K562 (cell line): Measurements from ENCODE around the gene RTP3. TPM values are rescaled to one million over a fixed set of nuclear protein-coding genes. Genes with fewer than 3 reads are reported as not detected.

ENCODE experiments used
- ATAC-seq: fragments of 200-7000 bp; cut with Tn5 transposase; 3 replicates; pipeline ENCODE4 v1.9.1; 2020; ENCODE audit warnings: moderate library complexity
- BruUV-seq: library from RNA; stranded (reverse); fragments of 400-500 nt; replicated peaks from 2 replicates; lab custom pipeline; 2021; lab: Mats Ljungman, UMichigan
- CTCF ChIA-PET: fragments of 300-600 bp; formaldehyde crosslinking; extraction: SDS; loops from one replicate; lab custom pipeline; 2021; ENCODE audit warnings: low intra/inter-chr PET ratio; lab: Yijun Ruan, JAX
- POLR2A ChIA-PET: fragments of 300-600, 350-650 bp; sonication (Branson Sonifier 250); formaldehyde crosslinking; extraction: SDS; loops from one replicate; lab custom pipeline; 2021; ENCODE audit warnings: antibody characterized with exemption, inconsistent platforms; lab: Yijun Ruan, JAX
- DNase-seq, 4 experiments: peaks; one replicate each; pipeline versions ENCODE4 v3.0.0 to v3.0.0-alpha.2; 2011 to 2018; ENCODE audit warnings: low spot score in 3 of 4, mixed read lengths in 3 of 4; ENCODE audit errors: extremely low read depth in 1 of 4
- FAIRE-seq: peaks from 2 replicates; lab custom pipeline; 2011; peaks lifted over from hg19 to GRCh38; lab: Jason Lieb, UNC
- H2AFZ ChIP-seq: 2 replicates; pipeline ENCODE4 v1.6.0; 2011; ENCODE audit warnings: low read depth, low read length, control low read depth, inconsistent platforms
- H3K27ac ChIP-seq: fragments of 200-600 bp; 3 replicates; pipeline ENCODE4 v1.8.0; 2011; ENCODE audit warnings: low read depth, mild to moderate bottlenecking, control low read depth, inconsistent platforms, low read length, moderate library complexity, mixed read lengths; ENCODE audit errors: extremely low read depth
- H3K27me3 ChIP-seq, 2 experiments: fragments of 300-600 bp in 1 of 2; 2 replicates in 1 of 2; 3 replicates in 1 of 2; pipeline versions ENCODE4 v1.6.0 to v1.8.0; 2011; ENCODE audit warnings: inconsistent platforms in 2 of 2, low read length in 2 of 2, mild to moderate bottlenecking in 1 of 2, mixed read lengths in 1 of 2, moderate library complexity in 1 of 2; ENCODE audit not compliant: control insufficient read depth in 2 of 2, insufficient read depth in 2 of 2
- H3K36me3 ChIP-seq: fragments of 300-600 bp; 3 replicates; pipeline ENCODE4 v1.8.0; 2011; ENCODE audit warnings: mild to moderate bottlenecking, low read length, inconsistent platforms; ENCODE audit not compliant: control insufficient read depth, insufficient read depth
- H3K4me1 ChIP-seq, 2 experiments: fragments of 200-600 bp in 1 of 2; replicated peaks in 1 of 2; 2 replicates in 1 of 2; 3 replicates in 1 of 2; pipeline versions ENCODE4 v1.5.1 to v1.8.0; 2011; ENCODE audit warnings: inconsistent platforms in 2 of 2, low read length in 2 of 2, mild to moderate bottlenecking in 1 of 2, mixed read lengths in 1 of 2, moderate library complexity in 1 of 2; ENCODE audit not compliant: control insufficient read depth in 2 of 2, insufficient read depth in 2 of 2
- H3K4me2 ChIP-seq: 2 replicates; pipeline ENCODE4 v1.6.1; 2011; ENCODE audit warnings: low read length, control low read depth, inconsistent platforms, mixed read lengths; ENCODE audit not compliant: insufficient read depth
- H3K4me3 ChIP-seq: fragments of 200-600 bp; sonication (generic), shearing (Covaris generic); 2 replicates; pipeline ENCODE4 v1.5.1; 2016; ENCODE audit warnings: control low read depth, inconsistent platforms
- H3K79me2 ChIP-seq: fragments of 200-600 bp; 3 replicates; pipeline ENCODE4 v1.8.0; 2011; ENCODE audit warnings: low read length, inconsistent platforms; ENCODE audit not compliant: control insufficient read depth, insufficient read depth
- H3K9ac ChIP-seq, 2 experiments: 2 replicates each; pipeline versions ENCODE4 v1.6.0 to v1.6.1; 2011; ENCODE audit warnings: low read depth in 2 of 2, low read length in 2 of 2, control low read depth in 1 of 2, inconsistent platforms in 1 of 2, mild to moderate bottlenecking in 1 of 2, mixed read lengths in 1 of 2; ENCODE audit not compliant: insufficient read depth in 1 of 2
- H3K9me1 ChIP-seq: one replicate; pipeline ENCODE4 v1.6.0; 2011; ENCODE audit warnings: inconsistent platforms, mild to moderate bottlenecking, low read length, moderate library complexity; ENCODE audit not compliant: control insufficient read depth, insufficient read depth
- H3K9me3 ChIP-seq: replicated peaks from 2 replicates; pipeline ENCODE4 v1.5.1; 2011; ENCODE audit warnings: low read depth, low read length, inconsistent platforms; ENCODE audit not compliant: control insufficient read depth, insufficient read depth
- H4K20me1 ChIP-seq: replicated peaks from 2 replicates; pipeline ENCODE4 v1.6.1; 2011; ENCODE audit warnings: low read length, inconsistent platforms, mixed read lengths; ENCODE audit not compliant: control insufficient read depth, insufficient read depth
- STAG1 ChIP-seq: sonication (generic); formaldehyde crosslinking; IDR thresholded peaks from 2 replicates; pipeline ENCODE4 v1.5.0; 2020; ENCODE audit warnings: missing genetic modification reagents, borderline replicate concordance
- ZNF274 ChIP-seq: IDR thresholded peaks from 2 replicates; pipeline ENCODE4 v1.6.1; 2011; ENCODE audit warnings: low read depth, mild to moderate bottlenecking, low read length, moderate library complexity, borderline replicate concordance
- WGBS: fragments of 100-300 bp; shearing (Covaris generic); methylation state at CpG from one replicate; pipeline ENCODE4 v1.1.6; 2016; ENCODE audit warnings: low coverage, mixed read lengths; ENCODE audit not compliant: insufficient coverage; ENCODE audit errors: missing lambda C conversion rate; 5-methylcytosine and 5-hydroxymethylcytosine counted together
- in situ Hi-C: fragments of 300-500 bp; cut with MboI; formaldehyde crosslinking; loops from 4 replicates; pipeline ENCODE4 v1.15.0; 2018; ENCODE audit warnings: inconsistent platforms, mixed read lengths
- intact Hi-C: fragments of 100-400 bp; cut with micrococcal nuclease; formaldehyde crosslinking; loops from 2 replicates; pipeline ENCODE4 v1.14.2; 2022
- polyA plus RNA-seq, 8 experiments: library from polyadenylated mRNA; depleted of rRNA in 4 of 8; stranded (reverse) in 5 of 8; unstranded in 3 of 8; fragments of >200 nt; fragmentation: Nextera tagmentation in 2 of 8; fragmentation: Illumina TruSeq in 1 of 8; extraction: Ambion mirVana in 2 of 8; extraction: Trizol in 1 of 8; gene quantifications; 2 replicates each; pipeline versions ENCODE4 v1.2.1 to v1.2.3, GENCODE V29; 2011 to 2014; ENCODE audit warnings: inconsistent platforms in 1 of 8, missing spikeins in 1 of 8
- total RNA-seq, 7 experiments: library from RNA; depleted of rRNA in 6 of 7; stranded (reverse); fragments of >200 nt in 6 of 7; fragmentation: Illumina TruSeq in 2 of 7; extraction: Trizol in 2 of 7; gene quantifications; 2 replicates each; pipeline versions ENCODE4 v1.2.1 to v1.2.3, GENCODE V29; 2011 to 2021; ENCODE audit warnings: low replicate concordance in 1 of 7
- TF ChIP-seq, protein P1 (sequence below): fragments of 250-450 bp; sonication (Bioruptor Pico); IDR thresholded peaks from 2 replicates; pipeline ENCODE4 v1.4.0; 2020
- TF ChIP-seq, protein P2 (sequence below): sonication (generic); formaldehyde crosslinking; IDR thresholded peaks from 2 replicates; pipeline ENCODE4 v1.8.1; 2022; ENCODE audit warnings: missing genetic modification reagents
- TF ChIP-seq, protein P3 (sequence below): IDR thresholded peaks from 2 replicates; pipeline ENCODE4 v1.6.1; 2014; ENCODE audit warnings: antibody characterized with exemption

RTP3 gene
- total and polyA plus RNA-seq, 9 of the 15 experiments (the other 6 are each of a cell fraction or from before 2014, with no cell fraction given): not detected

- TF ChIP-seq, protein P1, sequence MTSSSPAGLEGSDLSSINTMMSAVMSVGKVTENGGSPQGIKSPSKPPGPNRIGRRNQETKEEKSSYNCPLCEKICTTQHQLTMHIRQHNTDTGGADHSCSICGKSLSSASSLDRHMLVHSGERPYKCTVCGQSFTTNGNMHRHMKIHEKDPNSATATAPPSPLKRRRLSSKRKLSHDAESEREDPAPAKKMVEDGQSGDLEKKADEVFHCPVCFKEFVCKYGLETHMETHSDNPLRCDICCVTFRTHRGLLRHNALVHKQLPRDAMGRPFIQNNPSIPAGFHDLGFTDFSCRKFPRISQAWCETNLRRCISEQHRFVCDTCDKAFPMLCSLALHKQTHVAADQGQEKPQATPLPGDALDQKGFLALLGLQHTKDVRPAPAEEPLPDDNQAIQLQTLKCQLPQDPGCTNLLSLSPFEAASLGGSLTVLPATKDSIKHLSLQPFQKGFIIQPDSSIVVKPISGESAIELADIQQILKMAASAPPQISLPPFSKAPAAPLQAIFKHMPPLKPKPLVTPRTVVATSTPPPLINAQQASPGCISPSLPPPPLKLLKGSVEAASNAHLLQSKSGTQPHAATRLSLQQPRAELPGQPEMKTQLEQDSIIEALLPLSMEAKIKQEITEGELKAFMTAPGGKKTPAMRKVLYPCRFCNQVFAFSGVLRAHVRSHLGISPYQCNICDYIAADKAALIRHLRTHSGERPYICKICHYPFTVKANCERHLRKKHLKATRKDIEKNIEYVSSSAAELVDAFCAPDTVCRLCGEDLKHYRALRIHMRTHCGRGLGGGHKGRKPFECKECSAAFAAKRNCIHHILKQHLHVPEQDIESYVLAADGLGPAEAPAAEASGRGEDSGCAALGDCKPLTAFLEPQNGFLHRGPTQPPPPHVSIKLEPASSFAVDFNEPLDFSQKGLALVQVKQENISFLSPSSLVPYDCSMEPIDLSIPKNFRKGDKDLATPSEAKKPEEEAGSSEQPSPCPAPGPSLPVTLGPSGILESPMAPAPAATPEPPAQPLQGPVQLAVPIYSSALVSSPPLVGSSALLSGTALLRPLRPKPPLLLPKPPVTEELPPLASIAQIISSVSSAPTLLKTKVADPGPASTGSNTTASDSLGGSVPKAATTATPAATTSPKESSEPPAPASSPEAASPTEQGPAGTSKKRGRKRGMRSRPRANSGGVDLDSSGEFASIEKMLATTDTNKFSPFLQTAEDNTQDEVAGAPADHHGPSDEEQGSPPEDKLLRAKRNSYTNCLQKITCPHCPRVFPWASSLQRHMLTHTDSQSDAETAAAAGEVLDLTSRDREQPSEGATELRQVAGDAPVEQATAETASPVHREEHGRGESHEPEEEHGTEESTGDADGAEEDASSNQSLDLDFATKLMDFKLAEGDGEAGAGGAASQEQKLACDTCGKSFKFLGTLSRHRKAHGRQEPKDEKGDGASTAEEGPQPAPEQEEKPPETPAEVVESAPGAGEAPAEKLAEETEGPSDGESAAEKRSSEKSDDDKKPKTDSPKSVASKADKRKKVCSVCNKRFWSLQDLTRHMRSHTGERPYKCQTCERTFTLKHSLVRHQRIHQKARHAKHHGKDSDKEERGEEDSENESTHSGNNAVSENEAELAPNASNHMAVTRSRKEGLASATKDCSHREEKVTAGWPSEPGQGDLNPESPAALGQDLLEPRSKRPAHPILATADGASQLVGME (CRISPR knock-in tag): no peak
- TF ChIP-seq, protein P2, sequence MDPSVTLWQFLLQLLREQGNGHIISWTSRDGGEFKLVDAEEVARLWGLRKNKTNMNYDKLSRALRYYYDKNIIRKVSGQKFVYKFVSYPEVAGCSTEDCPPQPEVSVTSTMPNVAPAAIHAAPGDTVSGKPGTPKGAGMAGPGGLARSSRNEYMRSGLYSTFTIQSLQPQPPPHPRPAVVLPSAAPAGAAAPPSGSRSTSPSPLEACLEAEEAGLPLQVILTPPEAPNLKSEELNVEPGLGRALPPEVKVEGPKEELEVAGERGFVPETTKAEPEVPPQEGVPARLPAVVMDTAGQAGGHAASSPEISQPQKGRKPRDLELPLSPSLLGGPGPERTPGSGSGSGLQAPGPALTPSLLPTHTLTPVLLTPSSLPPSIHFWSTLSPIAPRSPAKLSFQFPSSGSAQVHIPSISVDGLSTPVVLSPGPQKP (CRISPR knock-in tag): no peak
- TF ChIP-seq STAG1 (CRISPR knock-in tag): no peak
These were observed 20.0 kb downstream of the RTP3 start (continued) for GRCh38 chr3:46517784-46518181.

- in situ Hi-C loops: no loop called here
- ATAC-seq (no peak), FAIRE-seq (no peak), DNase-seq (no peak)
- no peaks in the 10 kb centered on the region for H3K36me3 ChIP-seq
- no TSS peak for BruUV-seq
- H3K4me3 ChIP-seq: no peak overlapping the region
- H3K4me1 ChIP-seq: peaks cover 8 to 16% of the 10 kb centered on the region in 2 experiments; a peak in 3 of 5 replicates
- intact Hi-C loops: no loop called here
- H3K9me1 ChIP-seq: no peaks in the 10 kb centered on the region
- ChIA-PET CTCF (no interaction called here), POLR2A (interaction anchor here (1.3 to 2.2 kb wide), 3 partner anchors 11 to 21 kb away, joined by 3 to 10 read pairs (median 5); no protein-coding TSS in a partner anchor)
- no peaks in the 10 kb centered on the region for H3K9me3 ChIP-seq
- TF ChIP-seq, protein P3, sequence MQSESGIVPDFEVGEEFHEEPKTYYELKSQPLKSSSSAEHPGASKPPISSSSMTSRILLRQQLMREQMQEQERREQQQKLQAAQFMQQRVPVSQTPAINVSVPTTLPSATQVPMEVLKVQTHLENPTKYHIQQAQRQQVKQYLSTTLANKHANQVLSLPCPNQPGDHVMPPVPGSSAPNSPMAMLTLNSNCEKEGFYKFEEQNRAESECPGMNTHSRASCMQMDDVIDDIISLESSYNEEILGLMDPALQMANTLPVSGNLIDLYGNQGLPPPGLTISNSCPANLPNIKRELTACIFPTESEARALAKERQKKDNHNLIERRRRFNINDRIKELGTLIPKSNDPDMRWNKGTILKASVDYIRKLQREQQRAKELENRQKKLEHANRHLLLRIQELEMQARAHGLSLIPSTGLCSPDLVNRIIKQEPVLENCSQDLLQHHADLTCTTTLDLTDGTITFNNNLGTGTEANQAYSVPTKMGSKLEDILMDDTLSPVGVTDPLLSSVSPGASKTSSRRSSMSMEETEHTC: no peak
- TF ChIP-seq ZNF274: peak; percentile 56; the same call in 1 of the 2 replicates
- no peaks in the 10 kb centered on the region for H3K79me2 ChIP-seq
- no peaks in the 10 kb centered on the region for H4K20me1 ChIP-seq
- 65% methylated on average over 2 of the region's 2 CpGs for WGBS
- no peak overlapping the region for H3K9ac ChIP-seq
- no peak overlapping the region for H2AFZ ChIP-seq
- H3K27ac ChIP-seq: no peak overlapping the region
- H3K27me3 ChIP-seq: no peaks in the 10 kb centered on the region
- no peak overlapping the region for H3K4me2 ChIP-seq
These were observed 22.2 kb downstream of the RTP3 start for GRCh38 chr3:46519952-46520351.
